LNCaP clone FGC (cell line): ENCODE measurements around the gene C8G.

Source experiments
- DNase-seq: peaks from one replicate; pipeline ENCODE4 v3.0.0-alpha.2; 2011; ENCODE audit warnings: low read depth
- H3K4me3 ChIP-seq: 2 replicates; pipeline ENCODE4 v1.5.1; 2011; ENCODE audit warnings: mild to moderate bottlenecking, low read depth, low read length, control low read depth
- TF ChIP-seq, protein P1 (sequence below): IDR thresholded peaks from 2 replicates; pipeline ENCODE4 v1.5.1; 2012; ENCODE audit warnings: mild to moderate bottlenecking; ENCODE audit not compliant: control insufficient read depth, insufficient read depth; ENCODE audit errors: extremely low read depth

C8G gene

GRCh38 chr9:136982232-136983051, 37.4 kb downstream of the C8G start, which contains the start of gene LCNL1:
Gene LCNL1 (plus strand): TSS chr9:136982993. CDS start chr9:136983587, 594 bp downstream.
- no peak within 1 kb of the TSS for H3K4me3 ChIP-seq
- TF ChIP-seq, protein P1, sequence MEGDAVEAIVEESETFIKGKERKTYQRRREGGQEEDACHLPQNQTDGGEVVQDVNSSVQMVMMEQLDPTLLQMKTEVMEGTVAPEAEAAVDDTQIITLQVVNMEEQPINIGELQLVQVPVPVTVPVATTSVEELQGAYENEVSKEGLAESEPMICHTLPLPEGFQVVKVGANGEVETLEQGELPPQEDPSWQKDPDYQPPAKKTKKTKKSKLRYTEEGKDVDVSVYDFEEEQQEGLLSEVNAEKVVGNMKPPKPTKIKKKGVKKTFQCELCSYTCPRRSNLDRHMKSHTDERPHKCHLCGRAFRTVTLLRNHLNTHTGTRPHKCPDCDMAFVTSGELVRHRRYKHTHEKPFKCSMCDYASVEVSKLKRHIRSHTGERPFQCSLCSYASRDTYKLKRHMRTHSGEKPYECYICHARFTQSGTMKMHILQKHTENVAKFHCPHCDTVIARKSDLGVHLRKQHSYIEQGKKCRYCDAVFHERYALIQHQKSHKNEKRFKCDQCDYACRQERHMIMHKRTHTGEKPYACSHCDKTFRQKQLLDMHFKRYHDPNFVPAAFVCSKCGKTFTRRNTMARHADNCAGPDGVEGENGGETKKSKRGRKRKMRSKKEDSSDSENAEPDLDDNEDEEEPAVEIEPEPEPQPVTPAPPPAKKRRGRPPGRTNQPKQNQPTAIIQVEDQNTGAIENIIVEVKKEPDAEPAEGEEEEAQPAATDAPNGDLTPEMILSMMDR, result no peak
- no peak for DNase-seq

DNA sequence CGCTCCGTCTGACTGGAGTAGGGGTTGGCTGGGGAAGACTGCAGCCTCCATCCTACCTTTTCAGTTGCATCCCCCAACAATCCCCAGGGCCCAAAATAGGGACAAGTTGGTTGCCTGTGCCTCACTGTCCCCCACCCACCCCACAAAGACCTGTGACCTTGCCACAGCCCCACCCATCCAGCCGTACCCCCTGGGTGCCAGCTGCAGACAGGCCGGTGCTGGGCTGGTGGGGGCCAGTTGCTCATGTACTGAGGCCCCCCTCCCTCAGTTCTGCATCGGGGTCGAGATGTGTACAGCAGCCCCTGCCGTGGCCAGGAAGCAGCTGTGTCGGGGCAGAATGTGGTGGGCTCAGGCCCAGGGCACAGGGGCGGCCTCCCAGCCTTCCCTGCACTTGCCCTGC, 38.1 kb downstream of the C8G start:
- no peak for DNase-seq
- TF ChIP-seq, protein P1, result no peak
- no peak overlapping the region for H3K4me3 ChIP-seq

GRCh38 chr9:136983656-136984314, 38.7 kb downstream of the C8G start:
- H3K4me3 ChIP-seq, result no peak overlapping the region
- DNase-seq, result no peak
- TF ChIP-seq, protein P1, result no peak

- DNase-seq, result no peak
Observed at GRCh38 chr9:136984464-136985026, 39.5 kb downstream of the C8G start.

DNA sequence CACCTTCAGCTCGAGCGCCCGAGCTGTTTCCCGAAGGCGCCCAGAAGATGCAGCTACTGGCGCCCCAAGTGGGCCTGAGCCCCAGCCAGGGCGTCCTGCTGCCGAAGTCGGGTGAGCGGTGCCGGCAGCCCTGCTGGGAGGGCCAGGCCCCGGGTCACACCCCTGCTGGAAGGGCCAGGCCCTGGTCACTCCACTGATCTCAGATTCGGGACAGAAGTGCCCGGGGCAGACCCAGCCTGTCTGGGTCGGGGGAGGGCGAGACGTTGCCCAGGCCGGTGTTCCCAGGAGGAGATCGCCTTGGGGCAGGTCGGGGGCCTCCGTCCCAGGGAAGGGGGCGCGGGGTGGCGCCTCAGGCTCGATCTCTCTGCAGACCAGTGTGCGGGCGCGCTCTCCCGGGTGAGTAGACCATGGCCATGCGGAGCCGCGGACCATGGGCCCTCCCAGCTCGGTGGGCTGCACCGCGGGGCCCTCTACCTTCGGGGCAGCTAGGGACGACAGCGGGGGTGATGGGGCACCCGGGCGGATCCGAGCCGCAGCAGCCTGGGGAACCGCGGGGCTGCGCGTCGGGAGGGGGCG, 40.1 kb downstream of the C8G start:
- TF ChIP-seq, protein P1, result no peak
- H3K4me3 ChIP-seq, result no peak overlapping the region
- no peak for DNase-seq

More at GRCh38 chr9:136984464-136985026, 39.5 kb downstream of the C8G start:
- H3K4me3 ChIP-seq, result no peak overlapping the region
- TF ChIP-seq, protein P1, result no peak

DNA sequence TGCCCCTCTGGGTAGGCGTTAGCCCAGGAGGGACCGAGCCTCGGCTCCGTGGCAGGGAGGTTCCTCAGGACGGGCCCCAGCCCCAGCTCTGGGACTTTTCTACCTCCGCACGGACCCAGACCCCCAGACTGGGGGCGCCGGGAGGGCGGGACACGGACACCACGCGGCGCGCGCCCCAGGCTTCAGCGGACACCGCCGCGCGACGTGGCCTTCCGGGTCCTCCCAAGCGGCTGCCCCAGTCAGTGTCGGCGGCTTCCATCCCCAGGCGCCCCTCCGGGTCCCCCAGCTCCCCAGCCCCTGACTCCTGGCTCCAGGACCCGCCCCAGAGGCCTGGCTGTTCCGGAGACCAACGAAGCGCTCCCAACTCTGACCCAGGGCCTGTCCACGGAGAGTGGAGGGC, 40.8 kb downstream of the C8G start:
- TF ChIP-seq, protein P1, result no peak
- DNase-seq, result no peak
- no peak overlapping the region for H3K4me3 ChIP-seq
